Omental fat pad (tissue), 4 donors: ENCODE results near the gene EYA3. TPM values are rescaled to one million over a fixed set of nuclear protein-coding genes. Genes with fewer than 3 reads are reported as not detected.

Experiments used
- ATAC-seq: fragments of 150-250 bp; one replicate; pipeline ENCODE4 v1.9.1; 2016; ENCODE audit warnings: mild to moderate bottlenecking, moderate library complexity; ENCODE audit not compliant: low FRiP score
- DNase-seq: peaks from one replicate; pipeline ENCODE4 v3.0.0-alpha.2; 2019; ENCODE audit warnings: low spot score
- CTCF ChIP-seq, 3 donors: fragments of 450-650 bp; IDR thresholded peaks; one replicate each; pipeline ENCODE4 v1.5.1; 2016 to 2017; ENCODE audit warnings: antibody characterized with exemption in 3 of 3, mild to moderate bottlenecking in 3 of 3, moderate library complexity in 2 of 3
- small RNA-seq: library from RNA; depleted of rRNA; stranded (forward); fragments of <200 nt; gene quantifications from one replicate; pipeline ENCODE3, GENCODE V24; 2016
- total RNA-seq, 4 donors: library from RNA; depleted of rRNA; stranded (reverse); fragments of >200 nt; gene quantifications; one replicate each; pipeline ENCODE4 v1.1.0, GENCODE V29; 2016

Gene EYA3
- total RNA-seq, 4 donors from 2014 or later = 7.5 to 19.6 (median 14.6) TPM

DNA sequence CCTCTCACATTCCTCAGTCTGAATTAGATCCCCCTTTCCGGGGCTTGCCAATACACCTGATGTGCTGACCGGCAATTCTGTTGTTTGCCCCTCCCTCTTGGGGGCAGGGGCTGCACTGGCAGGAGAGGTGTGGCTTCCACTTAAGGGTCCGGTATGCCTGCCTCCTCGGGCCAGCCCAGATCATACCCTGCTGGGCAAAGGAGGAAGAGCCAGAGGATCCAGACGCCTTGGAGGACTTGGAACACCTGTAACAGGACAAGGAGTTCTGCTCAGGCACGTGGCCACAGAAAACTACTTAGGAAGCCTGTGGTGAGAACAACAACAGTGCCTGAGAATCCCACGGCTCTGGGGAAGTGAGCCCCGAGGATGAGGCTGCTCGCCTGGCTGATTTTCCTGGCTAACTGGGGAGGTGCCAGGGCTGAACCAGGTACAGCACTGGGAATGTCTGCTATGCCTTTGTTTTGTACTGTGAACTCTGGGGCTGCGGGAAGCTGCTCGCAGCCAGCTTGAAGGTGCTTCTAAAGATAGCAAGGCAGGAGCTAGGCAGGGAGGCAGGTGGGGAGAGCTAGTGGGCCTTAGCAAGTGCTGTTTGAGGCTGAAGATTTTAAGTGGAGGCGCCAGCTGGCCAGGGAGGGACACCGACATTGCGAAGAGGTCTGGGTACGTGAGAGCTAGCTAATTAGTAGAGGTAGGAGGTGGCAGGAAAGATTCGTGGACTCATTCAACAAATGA is 153.4 kb downstream of the EYA3 start, which contains the start of gene SMPDL3B:
Gene SMPDL3B, plus strand, starts transcription at position 183 of the 732 bp plus-strand sequence. Its CDS starts 184 bp downstream, at position 367.
- ATAC-seq (peak; percentile 90), DNase-seq (no peak)
- TF ChIP-seq CTCF (IDR thresholded peaks at IDR 0.05) = no peak

DNA sequence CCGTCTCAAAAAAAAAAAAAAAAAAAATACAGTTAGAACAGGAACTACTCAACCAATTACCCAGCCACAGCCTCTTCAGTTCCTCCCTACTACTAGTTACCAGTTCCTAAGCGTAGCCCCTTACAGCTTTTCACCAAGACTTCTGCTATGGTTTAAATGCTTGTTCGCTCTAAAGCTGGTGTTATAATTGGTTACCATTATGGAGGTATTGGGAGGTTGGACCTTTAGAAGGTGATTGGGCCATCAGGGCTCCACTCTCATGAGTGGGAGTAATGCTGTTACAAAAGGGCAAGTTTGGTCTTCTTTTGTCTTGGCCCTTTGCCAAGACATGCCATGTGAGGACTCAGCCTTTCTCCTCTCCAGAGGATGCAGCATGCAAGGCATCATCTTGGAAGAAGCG is 156.7 kb downstream of the EYA3 start:
- no peak for ATAC-seq
- no peak for TF ChIP-seq CTCF (IDR thresholded peaks at IDR 0.05)
- no peak for DNase-seq

DNA sequence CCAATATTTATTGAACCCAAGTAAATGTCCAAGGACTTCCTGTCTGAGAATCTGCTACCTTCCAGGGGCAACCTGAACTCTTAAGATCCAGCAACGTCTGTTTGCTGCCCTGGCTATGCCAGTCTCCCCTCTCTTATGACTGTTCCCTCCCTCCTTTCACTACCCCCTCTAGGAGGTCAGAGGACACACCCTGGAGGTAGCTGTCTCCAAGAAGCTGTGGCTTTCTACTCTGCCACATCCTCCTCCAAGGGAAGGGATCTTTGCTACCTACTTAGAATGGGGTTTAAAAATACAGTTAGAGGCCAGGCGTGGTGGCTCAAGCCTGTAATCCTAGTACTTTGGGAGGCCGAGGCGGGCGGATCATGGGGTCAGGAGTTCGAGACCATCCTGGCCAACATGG is 157.2 kb downstream of the EYA3 start:
- ATAC-seq (no peak), DNase-seq (no peak)

GRCh38 chr1:27928216-27928954 is 160.0 kb downstream of the EYA3 start:
- DNase-seq (no peak), ATAC-seq (no peak)
- no peak for TF ChIP-seq CTCF (IDR thresholded peaks at IDR 0.05)

More for the DNA sequence above, 157.2 kb downstream of the EYA3 start:
- no peak for TF ChIP-seq CTCF (IDR thresholded peaks at IDR 0.05)

- TF ChIP-seq CTCF (IDR thresholded peaks at IDR 0.05) = no peak
- no peak for DNase-seq
- no peak for ATAC-seq
These were observed 166.1 kb downstream of the EYA3 start for GRCh38 chr1:27922272-27922671.

Small RNAs within 50 kb of the gene (small RNA-seq; reads per million reads assigned to genes)
- not detected for gene RN7SL559P

Other genes starting within 250 kb of the EYA3 start
- gene THEMIS2, start 216.1 kb downstream of the EYA3 start, total RNA-seq = 100 to 1,000 TPM in 1 of 4 donors, 10 to 100 TPM in 3; 50.2 to 103 (median 77.0) TPM
- gene RPA2, start 174.0 kb downstream of the EYA3 start, total RNA-seq = 10 to 100 TPM; 14.9 to 32.6 (median 19.9) TPM
- gene SMPDL3B, start 153.6 kb downstream of the EYA3 start, total RNA-seq = 10 to 100 TPM in 1 of 4 donors, 1 to 10 TPM in 2, under 1 TPM in 1; 0.63 to 17.2 (median 3.6) TPM
- gene XKR8, start 128.6 kb downstream of the EYA3 start, total RNA-seq = 1 to 10 TPM; 4.3 to 9.6 (median 4.8) TPM
- 10 to 100 TPM in 3 of 4 donors, 1 to 10 TPM in 1; 8.2 to 28.3 (median 19.0) TPM for gene PTAFR, start 88.1 kb upstream of the EYA3 start, total RNA-seq
- gene DNAJC8, start 144.4 kb upstream of the EYA3 start, total RNA-seq = 10 to 100 TPM; 48.3 to 72.2 (median 64.1) TPM
- gene ATP5IF1, start 147.5 kb upstream of the EYA3 start, total RNA-seq = 100 to 1,000 TPM in 2 of 4 donors, 10 to 100 TPM in 2; 92.5 to 149 (median 107) TPM
- 10 to 100 TPM; 13.2 to 20.4 (median 13.8) TPM for gene SESN2, start 170.9 kb upstream of the EYA3 start, total RNA-seq
- 10 to 100 TPM in 2 of 4 donors, 1 to 10 TPM in 2; 8.2 to 13.7 (median 10.3) TPM for gene MED18, start 240.4 kb upstream of the EYA3 start, total RNA-seq